ENCODE measurements around the gene GNPNAT1.
A peak's percentile ranks its signal among the peaks of the same experiment; 100 is the strongest.

The GNPNAT1 gene

GRCh38 chr14:52791223-52792096 lies at the start of gene GNPNAT1:
GNPNAT1 (minus strand) TSS chr14:52791607; CDS start chr14:52784650, 6,957 bp downstream.
- peak; percentile 88 for DNase-seq

GRCh38 chr14:52840877-52841276 lies 49.5 kb upstream of the GNPNAT1 start:
- DNase-seq = no peak

- DNase-seq = no peak
These were observed 46.0 kb upstream of the GNPNAT1 start for GRCh38 chr14:52837451-52837850.

- DNase-seq = no peak
These were observed 44.7 kb upstream of the GNPNAT1 start for GRCh38 chr14:52836063-52836462.

- DNase-seq = peak; percentile 66
These were observed 43.9 kb upstream of the GNPNAT1 start for GRCh38 chr14:52835122-52835903.

GRCh38 chr14:52834440-52834842 lies 43.0 kb upstream of the GNPNAT1 start:
- no peak for DNase-seq

GRCh38 chr14:52833891-52834290 lies 42.5 kb upstream of the GNPNAT1 start:
- no peak for DNase-seq

GRCh38 chr14:52829527-52830185 lies 38.2 kb upstream of the GNPNAT1 start:
- no peak for DNase-seq

GRCh38 chr14:52827426-52827825 lies 36.0 kb upstream of the GNPNAT1 start:
- DNase-seq = no peak

GRCh38 chr14:52825085-52825484 lies 33.7 kb upstream of the GNPNAT1 start:
- no peak for DNase-seq

GRCh38 chr14:52824462-52824861 lies 33.1 kb upstream of the GNPNAT1 start:
- DNase-seq = no peak

- DNase-seq = no peak
These were observed 30.4 kb upstream of the GNPNAT1 start for GRCh38 chr14:52821805-52822250.

- DNase-seq = no peak
These were observed 16.7 kb upstream of the GNPNAT1 start for GRCh38 chr14:52808101-52808500.

- DNase-seq = no peak
These were observed 14.7 kb upstream of the GNPNAT1 start for GRCh38 chr14:52806115-52806514.

GRCh38 chr14:52802597-52802996 lies 11.2 kb upstream of the GNPNAT1 start:
- no peak for DNase-seq

- DNase-seq = no peak
These were observed 9.8 kb upstream of the GNPNAT1 start for GRCh38 chr14:52801014-52801712.

GRCh38 chr14:52798826-52799225 lies 7.4 kb upstream of the GNPNAT1 start:
- DNase-seq = no peak

- no peak for DNase-seq
These were observed 6.2 kb upstream of the GNPNAT1 start for GRCh38 chr14:52797653-52798052.

- DNase-seq = no peak
These were observed 1.7 kb upstream of the GNPNAT1 start for GRCh38 chr14:52793061-52793460.

- DNase-seq = no peak
These were observed 649 bp upstream of the GNPNAT1 start for GRCh38 chr14:52792097-52792415.

- no peak for DNase-seq
These were observed 618 bp downstream of the GNPNAT1 start for GRCh38 chr14:52790756-52791222.

- DNase-seq = no peak
These were observed 1.2 kb downstream of the GNPNAT1 start for GRCh38 chr14:52790011-52790755.

All from left hindlimb (tissue), 1 donor.